ENCODE measurements around the gene RDX. TPM values are rescaled to one million over a fixed set of nuclear protein-coding genes. Genes with fewer than 3 reads are reported as not detected.
A peak's percentile ranks its signal among the peaks of the same experiment; 100 is the strongest.

RDX gene
- total RNA-seq, 1 donor from 2014 or later, result 56.3 TPM

DNA sequence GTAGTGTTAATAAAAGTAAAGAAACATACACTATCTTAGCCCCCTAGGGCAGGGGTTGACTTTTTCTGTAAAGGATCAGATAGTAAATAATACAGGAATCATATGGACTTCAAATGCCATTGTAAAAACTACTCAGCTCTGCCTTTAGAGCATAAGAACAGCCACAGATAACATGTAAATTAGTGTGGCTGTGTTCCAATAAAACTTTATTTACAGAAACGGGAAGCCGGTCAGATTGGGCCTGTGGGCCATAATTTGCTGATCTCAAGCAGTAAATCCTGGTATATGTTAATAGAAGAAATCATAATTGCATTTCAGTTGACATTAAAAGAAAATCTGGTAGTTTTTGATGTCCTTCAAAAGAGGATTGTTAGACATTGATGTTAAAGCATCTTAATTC is 126.7 kb downstream of the RDX start:
- DNase-seq, result no peak

DNA sequence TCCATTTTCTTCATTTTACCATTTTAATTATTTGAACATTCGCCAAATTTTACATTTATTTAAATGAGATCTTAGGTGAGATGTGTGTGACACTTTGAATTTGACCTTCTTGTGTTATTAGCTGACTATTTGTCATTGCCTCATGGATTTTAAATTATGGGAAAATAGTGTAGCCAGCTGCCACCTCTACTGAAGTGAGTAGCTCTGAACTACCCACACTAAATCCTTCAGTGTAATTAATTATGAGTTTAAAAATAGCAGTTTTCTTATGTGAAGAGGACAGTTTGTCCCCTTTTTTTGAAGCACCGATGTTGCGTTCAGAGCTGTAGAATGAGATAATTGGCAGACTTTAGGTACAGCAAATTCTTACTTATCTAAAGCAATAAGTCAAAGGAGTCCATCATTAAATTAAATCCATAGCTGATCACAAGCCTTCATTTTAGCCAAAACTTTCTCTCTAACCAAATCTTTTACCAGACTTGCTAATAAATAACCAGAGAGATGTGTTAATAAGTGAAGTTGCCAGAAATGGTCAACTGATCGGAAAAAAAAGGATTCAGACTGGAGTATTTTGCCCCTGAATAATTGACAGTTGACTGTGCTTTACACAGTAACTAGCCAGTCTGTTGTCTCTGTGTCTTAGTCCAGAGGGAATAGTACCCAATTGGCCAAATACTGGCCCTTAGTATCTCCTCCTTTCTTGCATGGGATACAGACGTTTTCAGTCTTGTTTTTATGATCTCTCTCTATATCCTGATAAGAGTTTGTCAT is 128.2 kb downstream of the RDX start:
- DNase-seq, result no peak

DNA sequence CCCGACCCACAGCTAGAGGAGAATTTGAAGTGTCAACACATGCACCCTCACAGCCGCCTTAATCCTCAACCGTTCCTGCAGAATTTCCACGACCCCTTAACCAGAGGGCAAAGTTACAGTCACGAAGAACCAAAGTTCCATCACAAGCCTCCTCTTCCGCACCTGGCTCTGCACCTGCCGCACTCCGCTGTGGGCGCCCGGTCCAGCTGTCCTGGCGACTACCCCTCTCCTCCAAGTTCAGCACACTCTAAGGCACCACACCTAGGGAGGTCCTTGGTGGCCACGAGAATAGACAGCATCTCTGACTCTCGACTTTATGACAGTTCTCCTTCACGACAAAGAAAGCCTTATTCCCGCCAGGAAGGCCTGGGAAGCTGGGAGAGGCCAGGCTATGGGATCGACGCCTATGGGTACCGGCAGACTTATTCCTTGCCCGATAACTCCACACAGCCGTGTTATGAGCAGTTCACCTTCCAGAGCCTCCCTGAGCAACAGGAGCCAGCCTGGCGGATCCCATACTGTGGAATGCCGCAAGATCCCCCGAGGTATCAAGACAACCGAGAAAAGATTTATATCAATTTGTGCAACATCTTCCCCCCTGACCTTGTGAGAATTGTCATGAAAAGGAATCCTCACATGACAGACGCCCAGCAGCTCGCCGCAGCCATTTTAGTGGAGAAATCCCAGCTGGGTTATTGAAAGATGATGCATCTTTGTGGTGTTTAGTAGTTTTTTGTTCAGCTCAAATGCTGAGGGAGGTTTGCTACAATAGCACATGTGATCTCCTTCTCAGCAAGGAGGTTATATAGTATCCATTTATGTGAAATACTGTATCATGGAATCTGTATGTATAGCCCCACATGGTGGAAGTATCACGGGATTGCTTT is 131.1 kb downstream of the RDX start:
- no peak for DNase-seq

DNA sequence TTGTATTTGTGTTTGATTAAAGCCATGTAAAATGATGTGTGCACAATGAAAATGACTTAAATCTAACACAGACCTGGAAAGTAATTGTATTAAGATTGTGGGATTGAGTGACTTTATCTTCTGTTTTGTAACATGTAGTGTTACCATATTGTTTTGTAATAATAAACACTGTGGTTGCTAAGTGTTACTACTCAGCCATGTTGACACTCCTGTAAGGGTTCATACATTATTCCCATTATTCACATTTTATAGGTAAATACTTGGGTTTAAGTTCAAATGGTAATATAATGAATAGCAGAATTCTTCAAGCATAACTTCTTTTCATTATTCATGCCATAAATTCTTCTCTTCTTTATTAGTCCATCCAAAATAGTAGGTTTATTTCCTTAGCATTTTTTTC is 134.2 kb downstream of the RDX start:
- no peak for DNase-seq

DNA sequence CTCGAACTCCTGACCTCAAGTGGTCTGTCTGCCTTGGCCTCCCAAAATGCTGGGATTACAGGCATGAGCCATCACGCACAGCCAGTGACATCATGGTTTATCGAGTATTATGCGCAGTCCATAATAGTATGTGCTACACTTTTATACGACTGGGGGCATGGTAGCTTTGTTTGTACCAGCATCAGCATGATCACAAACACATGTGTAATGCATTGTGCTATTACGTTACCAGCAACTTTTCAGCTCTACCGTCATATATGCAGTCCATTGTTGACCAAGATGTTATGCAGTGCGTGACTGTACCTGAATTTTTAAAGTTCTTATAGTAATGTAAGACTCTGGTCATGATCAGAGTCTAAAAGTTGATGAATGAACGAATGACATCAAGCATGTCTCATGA is 135.4 kb downstream of the RDX start:
- no peak for DNase-seq

DNA sequence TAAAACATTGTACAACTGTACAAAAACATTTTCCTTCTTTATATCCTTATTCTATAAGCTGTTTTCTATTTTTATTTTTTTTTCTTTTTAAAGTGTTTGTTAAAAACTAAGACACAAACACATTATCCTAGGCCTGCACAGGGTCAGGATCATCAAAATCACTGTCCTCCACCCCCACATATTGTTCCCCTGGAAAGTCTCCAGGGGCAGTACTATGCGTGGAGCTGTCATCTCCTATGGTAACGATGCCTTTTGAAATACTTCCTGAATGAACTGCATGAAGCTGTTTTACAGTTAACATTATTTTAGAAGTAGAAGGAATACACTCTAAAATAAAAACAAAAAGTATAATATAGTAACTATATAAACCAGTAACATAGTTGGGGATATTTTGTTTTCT is 136.0 kb downstream of the RDX start:
- no peak for DNase-seq

DNA sequence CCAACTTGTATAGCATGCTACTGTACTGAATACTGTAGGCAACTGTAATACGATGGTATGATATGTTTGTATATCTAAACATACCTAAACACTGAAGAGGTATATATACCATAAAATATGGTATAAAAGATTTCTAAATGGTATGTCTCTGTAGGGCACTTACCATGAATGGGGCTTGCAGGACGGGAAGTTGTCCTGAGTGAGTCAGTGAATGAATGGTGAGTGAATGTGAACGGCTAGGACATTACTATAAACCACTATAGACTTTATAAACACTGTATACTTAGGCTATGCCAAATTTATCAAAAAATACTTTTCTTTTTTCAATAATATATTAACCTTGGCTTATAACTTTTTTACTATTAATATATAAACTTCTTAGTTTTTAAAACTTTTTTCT is 136.4 kb downstream of the RDX start:
- no peak for DNase-seq

GRCh38 chr11:110159476-110159875 is 136.9 kb downstream of the RDX start:
- DNase-seq, result no peak

DNA sequence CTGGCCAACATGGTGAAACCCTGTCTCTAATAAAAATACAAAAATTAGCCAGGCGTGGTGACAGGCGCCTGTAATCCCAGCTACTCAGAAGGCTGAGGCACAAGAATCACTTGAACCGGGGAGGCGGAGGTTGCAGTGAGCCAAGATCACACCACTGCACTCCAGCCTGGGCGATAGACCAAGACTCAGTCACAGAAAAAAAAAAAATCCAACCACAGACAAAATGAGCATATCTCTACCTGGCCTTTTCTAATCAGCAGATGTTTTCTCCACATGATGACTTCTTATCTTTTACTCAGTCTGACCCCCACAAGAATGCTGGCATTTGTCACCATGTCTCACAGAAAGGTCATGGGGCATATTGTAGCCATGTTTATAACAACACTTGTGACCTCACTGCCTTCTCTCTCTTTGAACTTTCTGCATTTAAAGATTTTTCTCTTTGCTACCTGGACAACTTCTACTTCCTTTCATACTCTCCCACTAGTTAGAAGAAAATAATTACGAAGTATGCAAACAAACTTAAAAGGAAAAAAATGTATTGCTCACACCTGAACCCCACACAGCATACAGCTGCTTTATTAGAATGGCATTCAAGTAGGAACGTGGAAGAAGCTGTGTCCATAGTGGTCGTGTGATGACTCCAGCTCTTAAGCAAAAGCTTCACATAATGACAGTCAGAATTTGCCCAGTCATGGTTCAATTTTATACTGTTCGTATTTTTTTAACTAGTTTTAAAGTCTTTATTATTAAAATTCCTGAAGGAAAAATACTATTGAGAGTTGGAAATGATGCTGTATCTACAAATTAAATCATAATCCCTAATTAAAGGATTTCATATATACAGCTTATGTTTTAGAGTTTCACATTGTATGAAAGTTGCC is 137.9 kb downstream of the RDX start:
- no peak for DNase-seq

DNA sequence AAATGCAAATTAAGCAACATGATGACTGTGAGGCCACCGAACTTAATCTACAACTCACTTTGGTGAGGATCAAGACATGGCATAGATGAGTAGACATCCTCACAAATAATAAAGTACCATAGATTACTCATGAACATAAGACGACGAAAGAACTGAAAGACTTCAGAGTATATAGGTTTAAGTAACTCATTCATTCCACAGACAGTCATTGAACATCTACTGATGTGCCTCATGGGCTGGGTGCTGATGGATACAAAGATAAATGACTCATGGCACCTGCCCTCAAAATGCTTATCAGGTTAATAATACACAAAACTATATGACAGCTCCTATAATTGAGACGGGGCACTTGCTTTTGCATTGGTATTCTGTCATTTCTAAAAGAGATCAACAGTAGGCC is 139.9 kb downstream of the RDX start:
- no peak for DNase-seq

GRCh38 chr11:110153474-110153873 is 142.9 kb downstream of the RDX start:
- no peak for DNase-seq

DNA sequence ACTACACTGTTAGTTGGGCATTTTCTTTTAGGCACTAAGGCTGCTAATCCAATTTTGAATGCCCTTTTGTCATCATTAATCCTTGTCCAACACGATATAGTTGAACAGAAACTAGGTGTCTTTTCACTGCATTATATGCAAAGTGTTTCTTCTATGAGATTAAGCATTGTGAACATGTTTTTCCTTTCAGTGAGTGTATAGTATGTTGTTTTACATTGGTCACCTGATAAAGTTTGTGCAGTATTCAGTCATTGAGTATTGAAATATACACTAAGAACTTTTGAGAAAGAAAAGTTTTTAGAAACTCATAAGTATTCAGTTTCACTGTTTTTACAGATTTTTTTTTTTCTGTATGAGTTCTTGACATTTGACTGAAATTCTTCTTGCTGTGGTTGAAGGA is 144.2 kb downstream of the RDX start:
- DNase-seq, result no peak

DNA sequence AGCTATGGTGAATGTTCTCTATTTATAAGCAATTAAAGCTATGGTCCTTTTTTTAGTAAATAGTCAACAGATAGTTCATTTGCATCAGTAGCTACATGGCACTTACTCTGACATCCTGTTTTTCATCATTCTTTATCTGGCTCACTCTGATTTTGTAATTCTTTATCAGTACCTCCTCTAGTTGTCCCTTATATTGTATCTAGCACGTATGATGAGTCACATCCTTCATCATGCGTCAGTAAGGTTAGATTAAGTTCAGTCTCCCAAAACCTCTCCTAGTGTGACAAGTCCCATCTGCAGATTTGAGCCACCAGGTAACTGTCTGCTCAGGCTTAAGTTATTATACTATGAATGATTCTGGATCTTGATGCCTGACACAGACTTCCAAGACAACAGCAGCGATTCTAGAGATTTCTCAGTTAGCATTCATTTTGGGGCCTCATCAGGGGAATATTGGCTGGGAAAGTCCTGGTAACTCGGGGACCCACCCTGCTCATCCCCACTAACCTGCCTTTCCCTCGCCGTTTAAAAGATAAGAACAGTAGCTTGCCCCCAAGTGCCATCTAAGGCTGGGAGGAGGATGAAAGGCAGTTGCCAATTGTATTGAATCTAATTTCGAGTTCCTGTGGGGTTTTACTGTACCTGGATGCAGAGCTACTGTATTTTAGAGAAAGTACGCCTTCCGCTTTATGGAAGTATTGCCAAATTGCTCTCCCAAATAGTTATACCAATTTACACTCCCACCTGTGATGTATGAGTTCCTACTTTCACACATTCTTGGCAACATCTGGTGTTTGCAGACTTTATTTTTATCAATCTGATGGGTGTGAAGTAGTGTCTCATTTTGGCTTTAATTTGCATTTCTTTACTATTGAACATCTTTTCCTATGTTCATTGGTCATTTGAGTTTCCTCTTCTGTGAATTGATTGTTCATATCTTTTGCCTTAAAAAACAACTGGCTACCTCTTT is 147.4 kb downstream of the RDX start:
- no peak for DNase-seq

DNA sequence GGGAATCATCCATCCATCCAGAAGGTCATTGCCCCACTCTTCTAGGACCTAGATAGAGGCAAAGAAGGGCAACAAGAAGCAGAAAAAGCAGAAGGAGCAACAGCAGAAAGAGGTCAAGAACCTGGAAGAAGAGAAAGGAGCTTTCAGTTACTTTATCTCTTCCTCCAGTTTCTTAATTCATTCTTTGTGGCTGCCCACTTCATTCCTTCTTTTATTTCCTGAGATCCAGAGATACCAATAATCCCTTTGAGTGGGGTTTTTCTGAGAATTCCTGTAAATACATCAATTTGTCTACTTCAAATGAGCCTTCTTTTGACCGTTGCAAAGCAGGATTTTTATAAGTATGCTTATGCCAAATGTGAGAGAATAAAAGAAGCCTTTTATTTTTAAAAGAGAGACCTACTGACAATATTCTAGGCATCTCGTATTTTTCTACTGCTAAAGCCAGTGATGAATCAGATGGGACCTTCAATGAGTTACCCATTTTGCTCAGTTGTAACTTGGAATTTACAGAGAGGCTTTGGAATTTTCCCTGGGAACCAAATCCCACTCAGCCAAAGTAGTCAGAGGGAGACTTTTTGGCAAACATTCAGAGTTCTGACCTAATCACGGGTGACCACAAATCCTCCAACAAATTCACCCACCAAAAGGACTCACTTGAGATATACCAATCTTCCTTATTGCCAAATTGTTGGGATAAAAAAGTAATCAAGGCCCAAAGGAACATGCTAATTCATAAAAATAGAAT is 148.3 kb downstream of the RDX start:
- no peak for DNase-seq

GRCh38 chr11:110141812-110142211 is 154.6 kb downstream of the RDX start:
- DNase-seq, result no peak

- peak; percentile 22 for DNase-seq
Measured at GRCh38 chr11:110134110-110134509, 162.3 kb downstream of the RDX start.

- DNase-seq, result no peak
Measured at GRCh38 chr11:110133160-110133559, 163.3 kb downstream of the RDX start.

DNA sequence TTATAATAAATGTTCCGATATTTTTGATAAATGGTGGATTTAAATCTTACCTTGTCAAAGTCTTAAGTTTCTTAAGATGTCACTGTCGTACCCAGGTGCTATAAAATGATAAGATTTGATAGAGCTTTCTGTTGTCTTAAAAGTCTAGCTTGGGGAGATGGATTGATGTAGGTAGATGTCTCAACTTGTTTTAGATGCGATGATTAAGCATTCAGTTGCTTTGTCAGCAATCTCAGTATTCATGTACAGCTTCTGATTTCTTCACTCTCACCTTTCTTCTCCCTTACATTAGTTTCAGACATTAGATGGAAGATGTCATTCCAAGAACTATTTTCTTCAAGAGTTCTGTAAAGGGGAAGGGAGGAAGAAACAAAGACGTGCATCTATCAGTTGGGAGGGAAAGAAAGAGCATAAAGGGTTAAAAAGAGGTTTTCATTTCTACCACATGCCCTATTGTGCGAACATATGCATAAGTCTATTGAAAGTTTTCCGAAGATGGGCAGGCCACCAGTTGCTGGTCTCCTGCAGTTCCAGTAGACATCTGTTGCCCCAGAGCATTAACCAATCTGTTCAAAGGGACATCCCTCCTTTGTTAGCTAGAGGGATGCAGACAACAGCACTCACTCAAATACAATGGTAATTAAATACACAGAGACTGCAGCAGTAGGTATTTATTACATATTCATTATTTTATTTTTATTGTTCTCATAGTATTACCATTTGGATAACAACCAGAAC is 164.9 kb downstream of the RDX start:
- peak; percentile 7 for DNase-seq

DNA sequence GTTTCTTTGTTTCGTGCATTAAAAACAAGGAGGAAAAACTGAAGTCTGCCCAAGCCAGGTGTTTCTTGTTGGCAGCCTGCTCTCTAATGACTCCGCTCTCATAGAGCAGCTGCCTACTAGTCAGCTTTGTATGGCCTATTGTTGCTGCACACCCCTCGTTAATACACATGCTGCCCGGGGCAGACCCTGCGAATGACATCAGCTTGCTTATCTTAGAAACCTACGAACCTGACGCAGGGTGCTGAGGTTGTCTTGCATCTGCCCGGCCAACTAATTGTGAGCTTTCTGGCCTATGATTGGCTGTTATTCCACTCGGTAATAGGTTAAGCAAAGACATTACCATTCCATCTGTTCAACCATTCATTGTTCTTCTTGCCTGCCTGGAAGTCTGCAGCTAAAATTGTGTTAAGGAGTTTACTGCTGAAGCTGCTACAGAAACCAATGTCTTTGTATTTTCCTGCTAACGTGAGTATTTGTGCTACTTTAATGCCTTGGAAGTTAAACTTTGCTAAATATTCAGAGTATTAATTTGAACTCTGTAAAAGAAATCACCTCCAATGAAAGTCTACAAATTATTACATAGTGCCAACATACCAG is 165.7 kb downstream of the RDX start:
- DNase-seq, result peak; percentile 51

All from skin of body (tissue), 2 donors.